GM12878 (cell line): Measurements from ENCODE around the gene HDHD3. TPM values are rescaled to one million over a fixed set of nuclear protein-coding genes. Genes with fewer than 3 reads are reported as not detected.

Source experiments
- ATAC-seq: fragments of 200-7000 bp; cut with Tn5 transposase; 3 replicates; pipeline ENCODE4 v1.9.1; 2020; ENCODE audit warnings: mild to moderate bottlenecking, moderate library complexity
- BruUV-seq: library from RNA; stranded (reverse); fragments of 400-500 nt; replicated peaks from 2 replicates; lab custom pipeline; 2021; lab: Mats Ljungman, UMichigan
- CTCF ChIA-PET: fragments of 300-600 bp; sonication (Branson Sonifier 250); formaldehyde crosslinking; extraction: SDS; loops from one replicate; lab custom pipeline; 2021; ENCODE audit warnings: inconsistent platforms; lab: Yijun Ruan, JAX
- POLR2A ChIA-PET: fragments of 350-600 bp; formaldehyde crosslinking; extraction: SDS; loops from one replicate; lab custom pipeline; 2021; ENCODE audit warnings: inconsistent platforms; lab: Charles Lee
- RAD21 ChIA-PET: fragments of 300-600 bp; sonication (Branson Sonifier 250); formaldehyde crosslinking; loops from one replicate; lab custom pipeline; 2023; ENCODE audit warnings: antibody characterized with exemption; ENCODE audit not compliant: unreplicated experiment; lab: Charles Lee
- SMC1A ChIA-PET: fragments of 300-600 bp; sonication (Branson Sonifier 250); formaldehyde crosslinking; loops from one replicate; lab custom pipeline; 2023; ENCODE audit not compliant: unreplicated experiment, uncharacterized antibody; lab: Charles Lee
- DNase-seq: peaks from one replicate; pipeline ENCODE4 v3.0.0-alpha.2; 2011; ENCODE audit warnings: low read depth, low spot score
- FAIRE-seq: peaks from 3 replicates; lab custom pipeline; 2011; peaks lifted over from hg19 to GRCh38; lab: Jason Lieb, UNC
- H2AFZ ChIP-seq: 2 replicates; pipeline ENCODE4 v1.6.0; 2011; ENCODE audit warnings: low read depth, low read length, control low read depth; ENCODE audit not compliant: control insufficient read depth
- H3K27ac ChIP-seq: 2 replicates; pipeline ENCODE4 v1.5.1; 2011; ENCODE audit warnings: control low read depth; ENCODE audit not compliant: control insufficient read depth, insufficient read depth
- H3K27me3 ChIP-seq, 2 experiments: replicated peaks in 1 of 2; 2 replicates each; pipeline versions ENCODE4 v1.6.0 to v1.6.1; 2011; ENCODE audit warnings: low read length in 1 of 2; ENCODE audit not compliant: control insufficient read depth in 2 of 2, insufficient read depth in 2 of 2
- H3K36me3 ChIP-seq, 2 experiments: 2 replicates each; pipeline ENCODE4 v1.5.1; 2011; ENCODE audit warnings: low read length in 1 of 2; ENCODE audit not compliant: control insufficient read depth in 2 of 2, insufficient read depth in 2 of 2
- H3K4me1 ChIP-seq: 2 replicates; pipeline ENCODE4 v1.6.1; 2011; ENCODE audit warnings: mild to moderate bottlenecking, low read length, moderate library complexity, mixed read lengths; ENCODE audit not compliant: control insufficient read depth, insufficient read depth
- H3K4me2 ChIP-seq: 2 replicates; pipeline ENCODE4 v1.6.0; 2011; ENCODE audit warnings: control low read depth; ENCODE audit not compliant: control insufficient read depth, insufficient read depth
- H3K4me3 ChIP-seq: fragments of 200-600 bp; sonication (generic); 2 replicates; pipeline ENCODE4 v1.5.1; 2016
- H3K79me2 ChIP-seq: 2 replicates; pipeline ENCODE4 v1.6.0; 2011; ENCODE audit warnings: low read length; ENCODE audit not compliant: control insufficient read depth, insufficient read depth
- H3K9ac ChIP-seq: 2 replicates; pipeline ENCODE4 v1.8.0; 2011; ENCODE audit warnings: low read length, control low read depth, mixed read lengths; ENCODE audit not compliant: control insufficient read depth, insufficient read depth
- H3K9me3 ChIP-seq: replicated peaks from 3 replicates; pipeline ENCODE4 v1.5.1; 2011; ENCODE audit warnings: mild to moderate bottlenecking, low read length; ENCODE audit not compliant: control insufficient read depth, insufficient read depth
- H4K20me1 ChIP-seq: 2 replicates; pipeline ENCODE4 v1.6.0; 2011; ENCODE audit not compliant: control insufficient read depth, insufficient read depth
- ATF7 ChIP-seq: fragments of 450-650 bp; IDR thresholded peaks from 2 replicates; pipeline ENCODE4 v1.6.1; 2016; ENCODE audit warnings: low read depth, mild to moderate bottlenecking
- CREB1 ChIP-seq: IDR thresholded peaks from 2 replicates; pipeline ENCODE4 v1.6.1; 2012; ENCODE audit warnings: low read depth, mild to moderate bottlenecking, inconsistent platforms
- CREM ChIP-seq: IDR thresholded peaks from 2 replicates; pipeline ENCODE4 v1.6.1; 2014; ENCODE audit warnings: antibody characterized with exemption, low read depth
- FOXM1 ChIP-seq: IDR thresholded peaks from 2 replicates; pipeline ENCODE4 v1.6.1; 2012; ENCODE audit warnings: low read depth, mild to moderate bottlenecking, inconsistent platforms, low read length, moderate library complexity
- MEF2A ChIP-seq: IDR thresholded peaks from 2 replicates; pipeline ENCODE4 v1.6.1; 2011; ENCODE audit warnings: low read depth, mild to moderate bottlenecking, low read length, moderate library complexity; ENCODE audit not compliant: insufficient read depth
- MEF2B ChIP-seq: fragments of 450-650 bp; IDR thresholded peaks from 2 replicates; pipeline ENCODE4 v1.6.1; 2018; ENCODE audit warnings: mild to moderate bottlenecking, moderate library complexity; ENCODE audit not compliant: partially characterized antibody, poor library complexity, severe bottlenecking
- NR2F1 ChIP-seq: fragments of 450-650 bp; conservative IDR thresholded peaks from 2 replicates; pipeline ENCODE4 v1.6.1; 2017; ENCODE audit warnings: mild to moderate bottlenecking
- RB1 ChIP-seq: fragments of 450-650 bp; formaldehyde crosslinking; IDR thresholded peaks from 2 replicates; pipeline ENCODE4 v1.6.1; 2017; ENCODE audit warnings: mild to moderate bottlenecking, borderline replicate concordance
- RUNX3 ChIP-seq: IDR thresholded peaks from 2 replicates; pipeline ENCODE4 v1.6.1; 2012; ENCODE audit warnings: low read length, inconsistent platforms
- SP1 ChIP-seq: IDR thresholded peaks from one replicate; pipeline ENCODE4 v1.6.1; 2011; ENCODE audit warnings: low read depth, low read length
- SPI1 ChIP-seq: IDR thresholded peaks from 2 replicates; pipeline ENCODE4 v1.6.1; 2011; ENCODE audit warnings: low read depth, mild to moderate bottlenecking, low read length, moderate library complexity, borderline replicate concordance; ENCODE audit not compliant: insufficient read depth
- TBL1XR1 ChIP-seq: IDR thresholded peaks from 2 replicates; pipeline ENCODE4 v1.6.1; 2012; ENCODE audit warnings: low read depth, low read length, improper control_type of control experiment
- TCF3 ChIP-seq: IDR thresholded peaks from 2 replicates; pipeline ENCODE4 v1.6.1; 2012; ENCODE audit warnings: low read depth, mild to moderate bottlenecking, low read length, borderline replicate concordance; ENCODE audit not compliant: insufficient read depth
- ZZZ3 ChIP-seq: IDR thresholded peaks from 2 replicates; pipeline ENCODE4 v1.6.1; 2011; ENCODE audit warnings: low read depth; ENCODE audit not compliant: control insufficient read depth, insufficient read length
- WGBS: methylation state at CpG from one replicate; pipeline ENCODE4 v1.1.6; 2016; ENCODE audit warnings: low lambda C conversion rate; ENCODE audit not compliant: insufficient replicate concordance, insufficient coverage; ENCODE audit errors: missing lambda C conversion rate; 5-methylcytosine and 5-hydroxymethylcytosine counted together
- in situ Hi-C: fragments of 300-500 bp; cut with MboI; formaldehyde crosslinking; loops from 9 replicates; pipeline ENCODE4 v1.14.3; 2018; ENCODE audit warnings: mixed read lengths
- intact Hi-C: fragments of 100-400 bp; cut with micrococcal nuclease; formaldehyde crosslinking; loops from one replicate; pipeline ENCODE4 v1.14.2; 2022; ENCODE audit not compliant: unreplicated experiment
- polyA plus RNA-seq, 11 experiments: library from polyadenylated mRNA; depleted of rRNA in 4 of 11; unstranded in 6 of 11; stranded (reverse) in 5 of 11; fragments of >200 nt; fragmentation: Nextera tagmentation in 4 of 11; fragmentation: Illumina TruSeq in 1 of 11; extraction: Ambion mirVana in 4 of 11; extraction: Trizol in 1 of 11; gene quantifications; 1 replicate in 1 of 11; 2 replicates in 10 of 11; pipeline versions ENCODE4 v1.2.1 to v1.2.3, GENCODE V29; 2011 to 2016; ENCODE audit warnings: inconsistent platforms in 2 of 11, missing spikeins in 2 of 11, low read depth in 1 of 11
- total RNA-seq, 4 experiments: library from RNA; depleted of rRNA in 3 of 4; stranded (reverse); fragments of >200 nt in 3 of 4; fragmentation: Illumina TruSeq in 1 of 4; extraction: Trizol in 1 of 4; gene quantifications; 2 replicates each; pipeline versions ENCODE4 v1.2.1 to v1.2.3, GENCODE V29; 2013 to 2021
- TF ChIP-seq, protein P1 (sequence below): IDR thresholded peaks from 2 replicates; pipeline ENCODE4 v1.6.1; 2012; ENCODE audit warnings: low read depth, low read length, improper control_type of control experiment
- TF ChIP-seq, protein P2 (sequence below): IDR thresholded peaks from 2 replicates; pipeline ENCODE4 v1.6.1; 2011; ENCODE audit warnings: low read depth, low read length, improper control_type of control experiment, borderline replicate concordance
- TF ChIP-seq, protein P3 (sequence below): fragments of 450-650 bp; IDR thresholded peaks from 2 replicates; pipeline ENCODE4 v1.6.1; 2017; ENCODE audit warnings: borderline replicate concordance

The HDHD3 gene
- total and polyA plus RNA-seq, 10 of the 15 experiments (the other 5 are each of a cell fraction or from before 2014, with no cell fraction given): 1.3 to 29.4 (median 17.9) TPM

GRCh38 chr9:113421726-113422125, 44.9 kb upstream of the HDHD3 start (continued):
- TF ChIP-seq, protein P1, sequence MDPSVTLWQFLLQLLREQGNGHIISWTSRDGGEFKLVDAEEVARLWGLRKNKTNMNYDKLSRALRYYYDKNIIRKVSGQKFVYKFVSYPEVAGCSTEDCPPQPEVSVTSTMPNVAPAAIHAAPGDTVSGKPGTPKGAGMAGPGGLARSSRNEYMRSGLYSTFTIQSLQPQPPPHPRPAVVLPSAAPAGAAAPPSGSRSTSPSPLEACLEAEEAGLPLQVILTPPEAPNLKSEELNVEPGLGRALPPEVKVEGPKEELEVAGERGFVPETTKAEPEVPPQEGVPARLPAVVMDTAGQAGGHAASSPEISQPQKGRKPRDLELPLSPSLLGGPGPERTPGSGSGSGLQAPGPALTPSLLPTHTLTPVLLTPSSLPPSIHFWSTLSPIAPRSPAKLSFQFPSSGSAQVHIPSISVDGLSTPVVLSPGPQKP: no peak
- TF ChIP-seq CREM: no peak

GRCh38 chr9:113417370-113417769, 40.6 kb upstream of the HDHD3 start:
- 42% methylated on average over 4 of the region's 4 CpGs for WGBS
- Histone ChIP-seq H3K4me2 (no peak overlapping the region), H2AFZ (no peak overlapping the region; the same call in 1 of the 2 replicates), H3K4me1 (peaks cover 12% of the 10 kb centered on the region; the same call in 1 of the 2 replicates), H3K9ac (no peak overlapping the region), H3K36me3 (no peaks in the 10 kb centered on the region), H3K9me3 (no peaks in the 10 kb centered on the region), H3K4me3 (no peak overlapping the region), H3K27ac (no peak overlapping the region), H4K20me1 (no peaks in the 10 kb centered on the region), H3K27me3 (no peaks in the 10 kb centered on the region)
- BruUV-seq: no TSS peak
- intact Hi-C loops: no loop called here
- no peak for ATAC-seq
- CTCF ChIA-PET: interaction anchor here (1.4 to 3.3 kb wide), 2 partner anchors 13 to 17 kb away, joined by 4 to 13 read pairs; partner anchors contain the start of gene ALAD
- TF ChIP-seq RB1 (no peak), ZZZ3 (no peak), NR2F1 (no peak), SPI1 (no peak), RUNX3 (no peak), FOXM1 (no peak), TBL1XR1 (no peak), CREB1 (no peak), MEF2B (no peak), MEF2A (no peak), SP1 (no peak), TCF3 (no peak), ATF7 (no peak)
- TF ChIP-seq, protein P2, sequence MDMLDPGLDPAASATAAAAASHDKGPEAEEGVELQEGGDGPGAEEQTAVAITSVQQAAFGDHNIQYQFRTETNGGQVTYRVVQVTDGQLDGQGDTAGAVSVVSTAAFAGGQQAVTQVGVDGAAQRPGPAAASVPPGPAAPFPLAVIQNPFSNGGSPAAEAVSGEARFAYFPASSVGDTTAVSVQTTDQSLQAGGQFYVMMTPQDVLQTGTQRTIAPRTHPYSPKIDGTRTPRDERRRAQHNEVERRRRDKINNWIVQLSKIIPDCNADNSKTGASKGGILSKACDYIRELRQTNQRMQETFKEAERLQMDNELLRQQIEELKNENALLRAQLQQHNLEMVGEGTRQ: no peak
- TF ChIP-seq, protein P3, sequence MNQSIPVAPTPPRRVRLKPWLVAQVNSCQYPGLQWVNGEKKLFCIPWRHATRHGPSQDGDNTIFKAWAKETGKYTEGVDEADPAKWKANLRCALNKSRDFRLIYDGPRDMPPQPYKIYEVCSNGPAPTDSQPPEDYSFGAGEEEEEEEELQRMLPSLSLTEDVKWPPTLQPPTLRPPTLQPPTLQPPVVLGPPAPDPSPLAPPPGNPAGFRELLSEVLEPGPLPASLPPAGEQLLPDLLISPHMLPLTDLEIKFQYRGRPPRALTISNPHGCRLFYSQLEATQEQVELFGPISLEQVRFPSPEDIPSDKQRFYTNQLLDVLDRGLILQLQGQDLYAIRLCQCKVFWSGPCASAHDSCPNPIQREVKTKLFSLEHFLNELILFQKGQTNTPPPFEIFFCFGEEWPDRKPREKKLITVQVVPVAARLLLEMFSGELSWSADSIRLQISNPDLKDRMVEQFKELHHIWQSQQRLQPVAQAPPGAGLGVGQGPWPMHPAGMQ: no peak
- TF ChIP-seq, all 136 proteins: peak for 0
- H3K79me2 ChIP-seq: no peaks in the 10 kb centered on the region
- ChIA-PET SMC1A (interaction anchor here (1.0 to 1.6 kb wide), 2 partner anchors 106 to 241 kb away, joined by 3 to 5 read pairs; no protein-coding TSS in a partner anchor), POLR2A (no interaction called here), RAD21 (interaction anchor here (1.3 kb wide), 1 partner anchor 241 kb away, joined by 6 read pairs; no protein-coding TSS in a partner anchor)
- in situ Hi-C loops: no loop called here
- FAIRE-seq (peak; percentile 18), DNase-seq (no peak)
